HS-5 (cell line): Measurements from ENCODE around the gene ELL.

Experiments used
- DNase-seq: peaks from one replicate; pipeline ENCODE4 v3.0.0-alpha.2; 2012; ENCODE audit warnings: low read depth

Gene ELL

GRCh38 chr19:18433735-18434398 lies 88.0 kb downstream of the ELL start:
- DNase-seq: no peak

- DNase-seq: no peak
These were observed 88.7 kb downstream of the ELL start for GRCh38 chr19:18433015-18433691.

- DNase-seq: no peak
These were observed 89.4 kb downstream of the ELL start for GRCh38 chr19:18432275-18433014.

GRCh38 chr19:18431351-18432197 lies 90.3 kb downstream of the ELL start:
- DNase-seq: no peak

- no peak for DNase-seq
These were observed 91.3 kb downstream of the ELL start for GRCh38 chr19:18430417-18431144.

GRCh38 chr19:18429717-18430416 lies 92.0 kb downstream of the ELL start:
- no peak for DNase-seq

GRCh38 chr19:18428787-18429674 lies 92.8 kb downstream of the ELL start:
- no peak for DNase-seq

- no peak for DNase-seq
These were observed 93.6 kb downstream of the ELL start for GRCh38 chr19:18428173-18428786.

- no peak for DNase-seq
These were observed 94.1 kb downstream of the ELL start for GRCh38 chr19:18427743-18428113.

- DNase-seq: no peak
These were observed 94.7 kb downstream of the ELL start for GRCh38 chr19:18427080-18427742.

- no peak for DNase-seq
These were observed 95.5 kb downstream of the ELL start for GRCh38 chr19:18426416-18426767.

GRCh38 chr19:18425515-18426415 lies 96.1 kb downstream of the ELL start:
- DNase-seq: no peak

GRCh38 chr19:18424890-18425514 lies 96.9 kb downstream of the ELL start:
- no peak for DNase-seq

- no peak for DNase-seq
These were observed 97.6 kb downstream of the ELL start for GRCh38 chr19:18424122-18424889.

GRCh38 chr19:18423258-18424020 lies 98.4 kb downstream of the ELL start:
- DNase-seq: no peak
